ENCODE measurements around the gene PLXNA2.

PLXNA2 gene

DNA sequence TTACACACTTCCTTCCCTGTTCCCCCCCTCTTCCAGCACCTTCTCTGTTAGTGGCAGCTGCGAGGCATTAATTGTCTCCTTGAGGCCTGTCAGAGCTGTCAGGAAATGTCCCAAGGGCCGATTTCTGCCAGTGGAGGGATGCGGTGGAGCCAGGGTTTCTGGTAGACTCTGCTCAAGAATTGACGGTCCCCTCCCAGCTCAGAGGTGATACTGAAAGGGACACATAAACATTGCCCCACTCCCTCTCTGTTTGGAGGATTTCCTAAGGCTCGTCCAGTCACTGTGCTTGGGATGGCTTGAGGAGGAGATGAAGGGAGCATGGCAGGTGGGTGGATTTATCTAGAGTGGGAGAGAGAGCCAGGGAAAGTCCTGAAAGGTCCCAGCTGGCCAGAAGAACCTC is 271.8 kb downstream of the PLXNA2 start:
- no peak for DNase-seq (ENCODE audit: extremely low read depth, low read depth)
- H3K4me3 ChIP-seq (replicated peaks; ENCODE audit: low read depth, low read length), result no peak overlapping the region
- TF ChIP-seq, protein P1, sequence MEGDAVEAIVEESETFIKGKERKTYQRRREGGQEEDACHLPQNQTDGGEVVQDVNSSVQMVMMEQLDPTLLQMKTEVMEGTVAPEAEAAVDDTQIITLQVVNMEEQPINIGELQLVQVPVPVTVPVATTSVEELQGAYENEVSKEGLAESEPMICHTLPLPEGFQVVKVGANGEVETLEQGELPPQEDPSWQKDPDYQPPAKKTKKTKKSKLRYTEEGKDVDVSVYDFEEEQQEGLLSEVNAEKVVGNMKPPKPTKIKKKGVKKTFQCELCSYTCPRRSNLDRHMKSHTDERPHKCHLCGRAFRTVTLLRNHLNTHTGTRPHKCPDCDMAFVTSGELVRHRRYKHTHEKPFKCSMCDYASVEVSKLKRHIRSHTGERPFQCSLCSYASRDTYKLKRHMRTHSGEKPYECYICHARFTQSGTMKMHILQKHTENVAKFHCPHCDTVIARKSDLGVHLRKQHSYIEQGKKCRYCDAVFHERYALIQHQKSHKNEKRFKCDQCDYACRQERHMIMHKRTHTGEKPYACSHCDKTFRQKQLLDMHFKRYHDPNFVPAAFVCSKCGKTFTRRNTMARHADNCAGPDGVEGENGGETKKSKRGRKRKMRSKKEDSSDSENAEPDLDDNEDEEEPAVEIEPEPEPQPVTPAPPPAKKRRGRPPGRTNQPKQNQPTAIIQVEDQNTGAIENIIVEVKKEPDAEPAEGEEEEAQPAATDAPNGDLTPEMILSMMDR (IDR thresholded peaks at IDR 0.05; ENCODE audit: low read depth, low read length, missing control alignments), result no peak

Measured in HFF-Myc (cell line).